ENCODE data around the gene HNMT.

The HNMT gene

DNA sequence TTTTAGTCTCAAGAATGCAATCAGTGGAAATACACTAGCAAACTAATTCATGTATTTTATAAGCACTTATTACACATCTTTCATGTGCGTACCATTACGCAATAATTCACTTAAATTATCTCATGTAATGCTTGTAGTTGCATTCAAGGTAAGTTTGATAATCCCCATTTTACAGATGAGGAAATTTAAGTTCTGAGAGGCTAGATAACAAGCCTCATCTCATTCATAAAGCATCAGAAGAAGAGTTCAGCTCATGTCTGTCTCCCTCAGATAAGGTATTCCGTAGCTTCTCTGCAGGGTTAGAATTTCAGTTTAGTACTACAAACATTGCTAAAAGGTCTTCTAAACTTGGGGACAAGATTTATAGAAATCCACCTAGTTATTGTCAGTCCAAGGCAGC lies 47.8 kb downstream of the HNMT start:
- no peak for DNase-seq (ENCODE audit: low spot score)

DNA sequence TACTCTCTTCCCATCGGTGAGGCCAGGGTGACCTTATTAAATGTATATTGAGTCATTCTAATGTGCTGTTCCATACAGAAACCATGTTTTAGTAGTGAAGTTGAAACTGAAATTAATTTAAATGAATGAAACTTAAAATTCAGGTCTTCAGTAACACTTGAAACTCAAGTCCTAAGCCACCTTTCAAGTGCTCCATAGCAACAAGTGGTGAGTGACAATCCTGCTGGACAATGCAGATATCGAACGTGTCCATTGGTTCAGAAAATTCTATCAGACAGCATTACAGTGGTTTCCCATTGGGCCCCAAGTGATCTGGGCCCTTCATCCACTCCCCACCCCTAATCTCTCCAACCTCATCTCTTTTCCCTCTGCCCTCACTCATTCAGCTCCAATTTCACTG lies 48.7 kb downstream of the HNMT start:
- no peak for DNase-seq (ENCODE audit: low spot score)

DNA sequence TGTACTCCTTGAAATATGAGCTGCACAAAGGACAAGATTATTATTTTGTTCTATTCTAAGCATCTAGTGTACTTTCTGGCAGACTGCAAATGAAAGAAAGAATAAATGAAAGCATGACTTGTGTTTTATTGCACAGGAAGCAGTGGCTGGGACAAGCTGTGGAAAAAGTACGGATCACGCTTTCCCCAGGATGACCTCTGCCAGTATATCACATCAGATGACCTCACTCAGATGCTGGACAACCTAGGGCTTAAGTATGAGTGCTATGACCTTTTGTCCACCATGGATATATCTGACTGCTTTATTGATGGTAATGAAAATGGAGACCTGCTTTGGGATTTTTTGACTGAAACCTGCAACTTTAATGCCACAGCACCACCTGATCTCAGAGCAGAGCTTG lies 49.4 kb downstream of the HNMT start:
- DNase-seq (ENCODE audit: low spot score): no peak

DNA sequence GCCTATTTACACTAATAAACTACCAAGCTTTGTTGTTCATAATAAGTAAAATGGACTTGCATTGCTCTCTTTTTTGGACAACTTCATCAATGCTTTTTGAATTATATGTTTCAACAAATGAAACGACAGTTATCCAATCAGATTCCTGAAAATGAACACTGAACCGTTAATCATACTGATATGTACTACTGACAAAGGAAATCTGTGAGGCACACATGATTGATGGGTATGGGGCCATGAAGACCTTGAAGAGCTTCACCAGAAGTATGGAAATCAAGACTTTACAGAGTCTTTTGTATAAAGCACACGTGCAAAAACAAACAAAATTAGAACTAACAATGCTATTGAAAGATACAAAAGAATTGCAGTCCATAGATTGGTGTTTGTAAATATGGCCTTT lies 51.2 kb downstream of the HNMT start:
- DNase-seq (ENCODE audit: low spot score): no peak

DNA sequence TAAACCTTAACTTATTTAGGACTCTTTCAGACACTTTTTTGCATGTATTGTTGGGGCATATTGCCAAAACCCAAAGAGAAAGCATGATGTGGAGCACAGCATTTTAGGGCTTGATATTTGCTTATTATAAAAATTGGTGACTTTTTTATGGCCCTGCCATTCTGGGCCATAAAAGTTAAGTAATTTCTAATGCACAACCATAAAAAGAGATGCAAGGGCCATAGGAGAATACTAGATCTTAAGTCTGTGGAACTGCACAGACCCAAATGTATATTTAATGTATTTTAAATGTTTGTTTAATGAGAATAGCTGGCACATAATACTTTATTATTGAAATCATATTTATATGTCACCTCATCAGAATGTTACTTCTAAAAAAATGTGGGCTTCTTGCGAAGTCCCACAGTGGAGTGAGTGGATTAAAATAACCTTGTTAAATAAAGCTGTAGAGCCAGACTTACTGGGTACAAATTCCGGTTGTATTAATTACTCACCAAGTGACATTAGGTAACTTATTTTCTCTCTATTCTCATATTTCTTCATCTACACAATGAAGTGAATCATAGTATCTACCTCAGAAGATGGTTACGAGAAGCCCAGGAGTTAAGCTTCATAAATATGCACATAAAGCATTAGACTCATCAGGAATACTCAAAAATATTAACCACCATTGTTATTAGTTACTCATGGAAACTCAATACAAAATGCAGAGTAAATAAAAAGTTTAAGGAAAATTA lies 52.2 kb downstream of the HNMT start:
- DNase-seq (ENCODE audit: low spot score): peak; percentile 1

DNA sequence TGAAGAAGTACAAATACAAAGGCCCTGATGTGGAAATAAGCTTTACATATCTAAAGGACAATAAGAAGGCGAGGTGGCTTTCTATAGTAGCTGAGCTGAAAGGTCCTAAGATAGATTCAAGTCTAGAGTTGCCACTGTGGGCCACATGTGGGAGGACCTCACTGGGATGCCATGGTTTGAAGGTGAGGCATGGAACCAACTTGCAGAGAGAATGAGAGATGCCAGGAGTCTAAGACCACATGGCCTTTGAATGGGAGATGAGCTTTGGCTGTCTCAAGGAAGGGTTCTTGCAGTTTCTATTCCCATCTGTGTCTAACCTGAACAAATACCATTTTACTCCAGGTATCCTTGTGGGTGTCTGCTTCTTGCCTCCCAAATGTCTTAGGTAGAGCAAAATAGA lies 53.6 kb downstream of the HNMT start:
- DNase-seq (ENCODE audit: low spot score): no peak

DNA sequence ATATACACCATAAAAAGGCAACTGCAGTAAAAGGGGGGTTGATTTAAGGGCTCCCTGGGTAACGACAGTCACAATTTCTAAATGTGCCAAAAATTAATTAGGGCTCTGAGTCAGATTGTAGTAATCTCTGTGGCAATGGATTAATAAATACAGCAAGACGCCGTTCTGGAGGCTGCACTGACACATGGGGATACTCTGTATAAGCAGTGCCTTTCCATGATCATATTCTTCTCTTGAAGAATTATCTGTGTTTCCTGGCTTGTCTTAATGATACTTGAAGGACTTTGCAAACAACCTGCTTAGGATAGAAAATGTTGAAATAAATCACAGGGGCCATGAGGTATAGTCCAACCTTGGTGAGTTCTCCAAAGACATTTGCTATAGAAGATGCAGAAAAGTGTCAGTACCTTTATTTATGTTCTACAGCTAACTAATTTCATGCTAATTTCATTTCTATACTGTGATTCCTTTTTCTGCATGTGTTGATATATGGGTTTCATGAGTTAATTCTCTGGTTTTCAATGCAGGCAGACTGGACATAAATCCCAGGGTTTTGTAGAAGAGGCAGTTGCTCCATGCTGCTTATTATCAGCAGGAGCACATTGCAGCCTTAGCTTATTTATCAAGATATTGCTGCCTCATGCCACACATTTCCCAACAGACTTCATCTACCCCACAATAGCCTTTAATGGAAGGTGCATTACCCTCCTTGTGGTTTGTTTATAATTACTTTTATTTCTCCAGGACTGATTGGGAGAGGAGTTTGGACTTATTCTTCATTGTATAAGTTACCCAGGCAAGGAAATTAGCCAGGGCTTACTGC lies 54.8 kb downstream of the HNMT start:
- no peak for DNase-seq (ENCODE audit: low spot score)

DNA sequence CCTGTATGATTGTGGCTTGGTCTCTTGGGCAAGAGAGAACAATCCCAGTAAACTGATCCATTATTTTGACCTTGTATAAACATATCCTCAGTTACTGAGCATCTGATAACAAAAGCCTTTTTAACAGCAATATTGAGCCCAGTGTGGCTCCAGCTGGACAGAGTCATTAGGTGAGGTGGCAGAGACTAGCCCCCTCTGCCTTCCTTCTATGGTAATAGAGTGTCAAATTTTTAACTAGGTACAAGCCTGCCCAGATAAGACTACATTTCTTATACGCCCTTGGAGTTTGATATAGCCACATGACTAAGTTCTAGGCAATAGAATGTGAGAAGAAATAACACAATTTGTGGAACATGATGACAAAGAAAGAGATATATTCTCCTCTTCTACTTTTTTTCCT lies 56.2 kb downstream of the HNMT start:
- DNase-seq (ENCODE audit: low spot score): no peak

DNA sequence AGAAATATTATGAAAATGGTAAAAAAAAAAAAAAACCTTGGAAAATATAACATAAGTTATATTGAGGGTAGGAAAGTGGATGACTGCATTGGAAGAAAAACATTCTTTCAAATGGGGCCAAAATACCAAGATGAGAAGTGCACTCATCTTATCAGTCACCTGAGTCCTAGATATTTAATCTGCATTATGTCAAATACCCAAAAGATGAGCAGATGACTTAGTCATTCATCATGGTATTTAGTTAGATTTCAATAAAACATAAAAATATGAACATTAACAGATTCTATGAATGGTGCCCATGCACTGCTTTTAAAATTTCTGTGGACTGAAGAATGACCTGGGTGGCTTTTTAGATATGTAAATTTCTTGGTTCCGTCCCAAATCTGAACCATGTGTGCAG lies 56.9 kb downstream of the HNMT start:
- DNase-seq (ENCODE audit: low spot score): no peak

DNA sequence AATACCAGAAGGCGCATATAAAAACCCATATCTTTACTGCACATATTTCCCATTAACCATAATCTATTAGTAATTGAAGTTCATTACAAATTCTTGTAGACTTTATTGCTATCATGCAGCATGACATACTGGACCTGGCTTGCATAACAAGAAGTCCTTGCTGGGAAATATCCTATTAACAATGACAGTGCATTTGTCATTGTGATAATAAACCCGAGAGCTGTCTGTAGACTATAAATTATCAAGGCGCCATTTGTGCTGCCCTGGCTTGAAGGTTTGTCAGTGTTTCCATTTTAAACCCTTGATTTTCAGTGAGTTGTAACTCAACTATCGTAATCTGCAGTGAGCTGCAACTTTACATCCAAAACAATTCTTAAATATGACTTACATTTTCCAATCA lies 59.0 kb downstream of the HNMT start:
- DNase-seq (ENCODE audit: low spot score): no peak

DNA sequence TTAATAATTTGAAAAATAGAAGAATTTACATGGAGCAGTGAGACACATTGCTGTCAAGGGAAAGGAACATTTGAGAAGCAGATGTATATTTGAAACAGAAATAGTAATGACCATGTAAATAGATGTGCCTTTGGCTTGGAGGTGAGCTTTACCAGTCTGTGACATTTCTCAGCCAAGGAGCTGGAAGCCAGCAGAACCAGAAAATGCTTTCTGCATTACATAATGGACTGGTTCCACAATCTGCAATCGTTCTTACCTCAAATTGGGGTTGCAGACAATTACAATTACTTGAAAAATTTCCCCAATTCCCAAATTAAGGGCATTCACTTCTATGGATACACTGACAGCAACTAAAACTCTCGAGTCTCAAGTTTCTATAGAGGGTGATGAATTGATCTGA lies 59.7 kb downstream of the HNMT start:
- no peak for DNase-seq (ENCODE audit: low spot score)

DNA sequence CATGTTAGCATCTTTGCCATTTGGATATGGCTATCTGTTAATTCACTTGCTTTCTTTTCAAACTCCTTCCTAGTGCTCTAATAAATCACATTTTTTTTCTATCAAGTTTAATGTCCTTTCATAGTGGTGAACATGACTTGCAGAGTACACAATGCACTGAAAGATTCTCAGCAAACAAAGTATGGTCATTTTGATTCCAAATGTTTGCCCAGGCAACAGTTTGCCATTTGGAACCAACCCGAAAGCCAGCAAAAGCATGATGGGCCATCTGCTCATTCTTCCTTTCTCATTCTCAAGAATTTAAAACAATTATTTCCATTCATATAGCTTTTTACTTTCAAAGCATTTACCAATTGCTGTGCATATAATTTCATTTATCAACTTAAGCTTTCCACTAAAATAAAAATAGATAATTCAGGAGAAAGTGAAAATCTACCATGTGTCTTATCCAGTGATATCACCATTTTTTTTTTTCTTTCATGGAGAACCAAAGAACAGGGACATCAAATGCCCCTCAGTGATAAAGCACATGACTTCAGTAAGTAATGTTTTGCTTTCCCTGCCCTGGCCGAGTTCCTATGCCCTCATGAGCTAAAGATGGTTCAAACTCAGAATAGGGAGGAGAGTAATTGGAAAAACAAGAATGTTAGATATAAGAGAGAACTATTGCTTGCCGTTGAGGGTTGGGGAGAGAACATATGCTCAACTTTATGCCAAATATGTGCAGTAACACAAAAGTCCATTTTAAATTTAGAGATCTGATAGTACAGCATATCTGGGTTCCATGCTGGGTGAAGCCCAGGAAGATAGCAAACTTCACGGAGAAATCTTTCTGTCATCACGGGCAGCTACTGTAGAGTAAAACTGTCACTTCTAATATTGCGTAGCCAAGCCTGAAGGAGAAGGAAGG lies 62.1 kb downstream of the HNMT start:
- DNase-seq (ENCODE audit: low spot score): no peak

DNA sequence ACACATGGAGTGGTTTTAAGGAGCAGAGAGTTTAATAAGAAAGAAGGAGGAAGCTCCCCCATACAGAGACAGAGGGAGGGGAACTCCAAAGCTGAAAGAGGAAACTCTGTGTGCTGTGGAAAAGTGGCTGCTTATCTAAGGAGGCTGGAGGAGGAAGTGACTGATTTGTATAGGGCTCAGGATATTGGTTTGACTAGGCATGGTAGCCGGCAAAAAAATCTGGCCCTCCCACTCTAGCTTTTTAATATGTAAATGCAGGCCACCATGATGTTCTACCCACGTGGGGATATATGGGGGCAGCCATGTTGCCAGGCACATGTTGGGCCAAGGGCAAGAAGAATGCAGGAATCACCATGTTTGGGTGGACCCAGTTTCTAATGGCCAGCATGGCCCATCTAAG lies 64.3 kb downstream of the HNMT start:
- DNase-seq (ENCODE audit: low spot score): no peak

DNA sequence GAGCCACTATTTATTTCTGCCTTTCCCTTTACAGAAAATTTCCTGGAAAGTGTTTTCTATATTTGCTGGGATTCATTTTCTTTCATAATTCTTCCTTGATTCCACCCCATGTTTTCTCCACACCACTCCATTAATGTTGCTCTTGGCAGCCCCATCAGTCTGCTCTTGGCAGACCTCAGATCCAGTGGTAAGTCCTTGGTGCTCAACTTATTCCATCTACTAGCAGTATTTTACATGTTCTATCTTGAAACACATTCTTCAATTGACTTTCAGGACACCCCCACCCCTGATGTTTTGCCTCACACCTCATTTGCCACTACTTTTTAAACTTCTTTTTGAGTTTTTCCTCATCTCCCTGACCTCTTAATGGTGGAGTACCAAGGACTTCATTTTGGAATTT lies 65.0 kb downstream of the HNMT start:
- no peak for DNase-seq (ENCODE audit: low spot score)

DNA sequence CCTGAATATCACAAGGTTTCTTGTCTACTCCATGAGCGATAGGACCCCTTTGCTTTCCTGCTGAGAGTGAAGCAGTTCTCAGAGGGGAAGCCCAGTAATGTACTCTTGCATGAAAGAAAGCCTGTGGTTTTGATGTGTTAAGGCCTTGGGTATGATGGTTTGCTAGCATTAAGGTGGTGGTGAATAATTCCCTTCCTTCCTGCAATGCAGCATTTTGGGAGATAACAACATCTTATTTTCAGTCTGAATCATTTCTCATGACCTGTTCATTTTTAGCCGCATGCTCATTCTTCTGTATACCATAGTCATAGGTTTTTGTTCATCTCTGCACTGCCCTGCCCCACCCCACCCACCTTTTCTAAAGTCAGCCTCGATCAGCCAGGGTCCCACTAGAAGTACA lies 66.2 kb downstream of the HNMT start:
- DNase-seq (ENCODE audit: low spot score): no peak

DNA sequence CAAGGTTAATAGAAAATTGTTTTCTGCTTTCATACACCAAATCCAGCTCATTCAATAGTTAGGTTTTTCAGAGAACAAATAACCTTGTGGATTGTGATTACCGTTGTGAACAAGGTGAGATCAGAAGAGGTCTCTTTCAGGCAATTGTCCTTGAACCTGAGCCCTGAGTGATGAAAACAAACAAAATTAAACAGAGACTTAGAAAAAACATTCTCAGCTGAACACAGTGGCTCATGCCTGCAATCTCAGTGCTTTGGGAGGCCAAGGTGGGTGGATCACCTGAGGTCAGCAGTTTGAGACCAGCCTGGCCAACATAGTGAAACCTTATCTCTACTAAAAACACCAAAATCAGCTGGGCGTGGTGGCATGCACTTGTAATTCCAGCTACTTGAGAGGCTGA lies 68.1 kb downstream of the HNMT start:
- DNase-seq (ENCODE audit: low spot score): no peak

DNA sequence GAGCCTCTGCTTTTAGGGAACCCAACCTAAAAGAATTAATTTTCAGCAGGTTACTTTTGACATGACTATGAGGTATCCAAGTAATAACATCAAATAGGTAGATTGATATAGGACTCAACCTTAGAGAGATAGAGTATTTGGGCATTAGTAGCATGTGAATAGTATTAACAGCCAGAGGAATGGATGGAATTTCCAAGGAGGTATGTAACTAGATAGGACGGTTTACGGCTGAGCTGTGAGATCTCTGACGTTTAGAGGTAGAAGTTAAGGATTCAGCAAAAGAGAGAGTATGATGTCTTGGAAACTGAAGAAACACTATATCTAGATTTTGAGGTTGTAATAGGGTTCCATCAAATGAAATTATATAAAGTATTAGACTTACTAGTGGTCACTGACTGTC lies 70.3 kb downstream of the HNMT start:
- no peak for DNase-seq (ENCODE audit: low spot score)

DNA sequence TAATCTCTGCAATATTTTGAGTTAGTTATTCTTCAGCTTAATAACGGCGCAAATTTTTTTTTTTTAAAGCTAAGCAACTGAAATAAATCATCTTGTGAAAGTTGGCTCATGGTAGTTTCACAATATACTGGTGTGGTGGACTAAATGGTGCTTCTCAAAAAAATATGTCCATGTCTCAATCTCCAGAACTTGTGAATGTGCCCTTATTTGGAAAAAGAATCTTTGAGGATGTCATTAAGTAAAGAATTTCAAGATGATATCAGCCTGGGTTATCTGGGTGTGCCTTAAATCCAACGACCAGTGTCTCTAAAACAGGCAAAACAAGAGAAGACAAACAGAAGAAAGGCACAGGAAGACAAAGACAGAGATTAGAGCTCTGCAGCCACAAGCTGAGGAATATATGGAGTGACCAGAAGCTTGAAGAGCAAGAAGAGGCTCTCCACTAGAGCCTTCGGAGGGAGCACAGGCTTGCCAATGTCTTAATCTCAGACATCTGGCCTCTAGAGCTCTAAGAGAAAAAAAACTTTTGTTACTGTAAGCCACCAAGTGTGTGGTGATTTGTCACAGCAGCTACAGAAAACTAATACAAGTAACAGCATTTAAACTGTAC lies 71.4 kb downstream of the HNMT start:
- no peak for DNase-seq (ENCODE audit: low spot score)

DNA sequence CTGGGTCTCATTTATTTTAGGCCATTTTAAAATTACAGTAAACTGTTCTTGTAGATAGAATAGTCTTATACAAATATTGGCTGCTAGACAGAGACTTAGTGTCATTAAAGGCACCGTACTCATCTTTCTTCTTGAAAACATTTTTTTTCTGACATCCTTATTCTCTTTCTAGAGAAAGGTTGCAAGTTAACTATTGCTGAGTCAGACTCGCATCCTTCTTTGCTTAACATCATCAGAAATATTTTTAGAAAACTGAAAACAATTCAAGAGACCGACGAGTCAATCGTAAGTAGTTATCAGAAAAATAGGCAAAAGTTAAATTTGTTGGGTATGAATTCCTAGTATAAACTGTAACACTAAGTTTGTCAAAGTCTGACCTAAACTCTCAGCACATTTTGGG lies 72.2 kb downstream of the HNMT start:
- DNase-seq (ENCODE audit: low spot score): no peak

DNA sequence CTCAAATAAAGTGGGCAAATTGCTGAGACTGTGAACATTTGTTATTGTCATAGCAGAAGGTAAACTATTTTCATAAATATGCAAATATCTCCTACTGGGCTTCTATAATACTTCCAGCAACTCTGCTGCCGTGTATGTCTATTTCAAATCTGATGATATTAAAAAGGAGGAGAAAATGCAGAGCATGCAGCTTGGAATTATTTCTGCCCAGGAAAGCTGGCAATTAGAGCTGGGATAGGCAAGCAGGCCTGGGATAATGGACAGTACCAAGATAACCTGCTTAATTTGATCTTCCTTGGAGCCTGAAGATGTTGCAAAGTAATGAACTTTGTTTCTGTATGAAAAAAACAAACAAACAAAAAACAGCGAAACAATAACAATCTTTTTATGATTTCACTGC lies 72.8 kb downstream of the HNMT start:
- DNase-seq (ENCODE audit: low spot score): no peak

DNA sequence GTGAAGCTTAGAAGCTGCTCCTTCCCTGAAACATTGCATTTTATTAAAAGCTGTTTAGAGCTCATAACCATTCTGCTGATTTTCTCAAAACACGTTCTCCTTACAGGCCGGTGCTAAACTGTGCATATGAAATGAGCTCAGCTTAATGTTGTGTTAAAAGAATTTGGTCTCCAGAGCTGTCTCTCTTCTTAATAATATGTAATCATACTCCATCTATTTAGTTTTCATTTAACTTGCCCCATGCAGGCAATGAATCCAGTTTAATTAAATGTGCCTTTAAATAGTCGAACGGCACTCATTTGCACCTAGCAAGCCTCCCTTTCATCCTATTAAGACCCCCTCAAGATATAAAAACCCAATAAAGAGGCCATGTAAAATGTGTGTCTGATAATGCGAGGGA lies 76.3 kb downstream of the HNMT start:
- no peak for DNase-seq (ENCODE audit: low spot score)

DNA sequence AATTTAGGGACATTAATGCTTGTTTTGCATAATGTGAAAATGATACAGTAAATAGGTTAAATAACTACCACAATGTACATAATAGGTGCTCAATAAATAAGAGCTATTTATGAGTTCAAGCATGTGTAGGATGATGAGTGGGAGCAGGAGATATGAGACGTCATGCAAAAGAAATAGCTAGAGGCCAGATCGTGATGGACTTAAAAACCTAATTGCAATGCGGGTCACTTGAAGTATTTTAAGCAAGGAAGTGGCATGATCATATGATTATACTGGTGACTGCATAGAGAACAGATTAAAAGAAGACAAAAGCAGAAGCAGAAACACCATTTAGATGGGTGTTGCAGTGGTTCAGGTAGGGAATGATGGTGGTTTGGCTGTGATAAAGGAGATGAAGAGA lies 78.0 kb downstream of the HNMT start:
- no peak for DNase-seq (ENCODE audit: low spot score)
